Measurements from ENCODE around the gene GMDS. TPM values are rescaled to one million over a fixed set of nuclear protein-coding genes. Genes with fewer than 3 reads are reported as not detected.

The GMDS gene
- total RNA-seq, 1 experiment from 2014 or later: 27.6 TPM

DNA sequence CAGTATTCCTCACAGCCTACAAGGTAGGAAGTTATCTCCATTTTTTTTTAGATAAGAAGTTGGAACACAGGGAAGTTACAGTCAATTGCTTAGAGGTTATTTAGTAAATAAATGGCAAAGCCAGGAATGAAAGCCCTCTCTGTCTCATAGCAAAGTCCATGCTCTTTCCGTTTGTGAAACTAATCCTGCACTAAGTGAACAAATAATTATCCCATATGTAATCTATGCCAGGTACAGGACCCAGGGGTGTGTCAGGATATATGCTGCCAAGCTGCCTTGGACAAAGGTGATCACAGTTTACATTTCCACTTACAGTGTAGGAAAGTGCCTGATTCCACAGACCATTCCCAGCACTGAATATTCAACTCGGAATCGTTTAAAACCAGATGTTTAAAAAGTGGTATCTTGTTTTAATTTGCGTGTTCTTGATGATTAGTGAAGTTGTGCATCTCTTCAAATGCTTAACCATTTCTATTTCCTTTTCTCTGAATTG is 13.6 kb upstream of the GMDS start:
- Histone ChIP-seq H3K4ac (ENCODE audit: low read depth, low read length) (no peak overlapping the region), H3K9me3 (ENCODE audit: control insufficient read depth, low read depth, low read length) (peaks cover 5% of the 10 kb centered on the region), H2BK5ac (ENCODE audit: insufficient read length, low read length) (no peak overlapping the region), H3K4me1 (ENCODE audit: insufficient read depth, low read length) (no peaks in the 10 kb centered on the region), H4K91ac (ENCODE audit: insufficient read length, low read depth, low read length) (no peak overlapping the region), H3K23me2 (ENCODE audit: insufficient read length, low read depth, low read length, poor library complexity, severe bottlenecking) (no peaks in the 10 kb centered on the region), H3T11ph (ENCODE audit: low read length) (no peak overlapping the region), H2BK15ac (ENCODE audit: low read depth, low read length) (no peak overlapping the region), H3K9ac (ENCODE audit: extremely low read depth, insufficient read length, low read length) (no peak overlapping the region), H2BK120ac (ENCODE audit: low read depth, low read length, poor library complexity, severe bottlenecking) (no peak overlapping the region), H2AFZ (ENCODE audit: low read length) (no peak overlapping the region), H2BK12ac (ENCODE audit: insufficient read length, low read depth, low read length) (no peak overlapping the region), H3K18ac (ENCODE audit: insufficient read length, low read depth, low read length) (no peak overlapping the region), H3K27me3 (ENCODE audit: insufficient read depth, low read length) (no peaks in the 10 kb centered on the region), H3K4me2 (ENCODE audit: insufficient read depth, insufficient read length, low read length) (no peak overlapping the region), H3K79me1 (ENCODE audit: insufficient read depth, low read depth, low read length, poor library complexity, severe bottlenecking) (no peaks in the 10 kb centered on the region), H2BK20ac (ENCODE audit: low read depth, low read length, poor library complexity, severe bottlenecking) (no peak overlapping the region), H3K23ac (ENCODE audit: insufficient read length, low read depth, low read length) (no peak overlapping the region), H3K56ac (ENCODE audit: insufficient read length, low read depth, low read length) (no peak overlapping the region), H4K20me1 (ENCODE audit: control insufficient read depth, insufficient read depth, insufficient read length) (no peaks in the 10 kb centered on the region), H3K79me2 (ENCODE audit: insufficient read depth, low read length) (no peaks in the 10 kb centered on the region), H4K8ac (replicated peaks; ENCODE audit: insufficient read length, low read depth, low read length) (no peak overlapping the region), H2AK5ac (ENCODE audit: insufficient read length, low read length) (no peak overlapping the region), H3K14ac (ENCODE audit: insufficient read depth, low read length) (no peak overlapping the region), H3K27ac (ENCODE audit: insufficient read length, low read depth, low read length) (no peak overlapping the region), H4K5ac (ENCODE audit: insufficient read length, low read depth, low read length) (no peak overlapping the region)
- TF ChIP-seq, protein P1, sequence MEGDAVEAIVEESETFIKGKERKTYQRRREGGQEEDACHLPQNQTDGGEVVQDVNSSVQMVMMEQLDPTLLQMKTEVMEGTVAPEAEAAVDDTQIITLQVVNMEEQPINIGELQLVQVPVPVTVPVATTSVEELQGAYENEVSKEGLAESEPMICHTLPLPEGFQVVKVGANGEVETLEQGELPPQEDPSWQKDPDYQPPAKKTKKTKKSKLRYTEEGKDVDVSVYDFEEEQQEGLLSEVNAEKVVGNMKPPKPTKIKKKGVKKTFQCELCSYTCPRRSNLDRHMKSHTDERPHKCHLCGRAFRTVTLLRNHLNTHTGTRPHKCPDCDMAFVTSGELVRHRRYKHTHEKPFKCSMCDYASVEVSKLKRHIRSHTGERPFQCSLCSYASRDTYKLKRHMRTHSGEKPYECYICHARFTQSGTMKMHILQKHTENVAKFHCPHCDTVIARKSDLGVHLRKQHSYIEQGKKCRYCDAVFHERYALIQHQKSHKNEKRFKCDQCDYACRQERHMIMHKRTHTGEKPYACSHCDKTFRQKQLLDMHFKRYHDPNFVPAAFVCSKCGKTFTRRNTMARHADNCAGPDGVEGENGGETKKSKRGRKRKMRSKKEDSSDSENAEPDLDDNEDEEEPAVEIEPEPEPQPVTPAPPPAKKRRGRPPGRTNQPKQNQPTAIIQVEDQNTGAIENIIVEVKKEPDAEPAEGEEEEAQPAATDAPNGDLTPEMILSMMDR (conservative IDR thresholded peaks at IDR 0.05): no peak
- no peak for DNase-seq
- Mint-ChIP-seq H3K4me1 (no peaks in the 10 kb centered on the region), H3K9me3 (peaks cover 0 to 10% of the 10 kb centered on the region in 2 experiments; a peak in 3 of 5 replicates), H3K27ac (no peak overlapping the region), H3K36me3 (ENCODE audit: insufficient read depth in 1 of 3, low read depth in 3 of 3) (peaks cover 11 to 17% (median 12%) of the 10 kb centered on the region in 3 experiments), H3K4me3 (no peak overlapping the region), H3K27me3 (ENCODE audit: low read depth) (no peaks in the 10 kb centered on the region)
- WGBS (ENCODE audit: extremely low coverage, insufficient read length, low lambda C conversion rate): no CpG with 5 or more reads among the region's 4 CpGs
